ENCODE measurements around the gene CRADD.
A peak's percentile ranks its signal among the peaks of the same experiment; 100 is the strongest.
"Not testable (repeated sequence)": the region's sequence is repeated elsewhere in the genome, so short reads cannot be mapped to it uniquely, and the experiment has no call there.

Gene CRADD

DNA sequence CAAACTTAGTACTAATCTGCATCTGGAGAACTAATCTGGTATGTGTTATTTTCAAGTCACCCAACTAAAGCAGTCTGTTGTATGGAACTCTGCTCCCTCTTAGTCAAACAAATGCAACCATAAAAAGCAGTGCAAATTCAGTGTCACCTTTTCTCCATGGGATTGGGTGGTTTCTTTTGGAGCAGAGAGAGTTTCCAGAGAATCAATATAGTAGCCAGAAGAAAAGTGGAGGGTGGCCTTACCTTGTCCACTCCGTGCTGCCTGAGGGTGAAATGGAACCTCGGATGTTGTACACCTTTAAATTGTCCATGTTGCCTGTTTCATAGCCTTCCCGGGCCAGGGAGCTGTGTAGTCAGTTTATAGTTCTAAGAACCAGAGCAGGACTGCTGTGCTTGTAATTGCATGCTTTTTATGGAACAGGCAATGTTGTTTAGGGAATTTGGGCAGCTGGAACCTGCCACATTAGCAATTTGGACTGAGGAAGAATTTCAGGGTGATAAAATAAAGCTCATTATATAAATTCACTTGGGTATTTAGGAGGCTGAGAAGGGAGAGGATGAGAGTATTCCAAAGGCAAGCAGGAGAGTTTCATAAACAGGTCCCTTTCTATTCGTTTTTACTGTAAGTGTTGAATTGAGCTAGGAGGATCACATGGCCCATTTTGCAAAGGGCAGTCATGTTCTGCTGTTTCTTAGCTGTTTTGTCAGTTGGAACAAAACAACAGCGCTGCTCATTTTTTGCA is 60.5 kb downstream of the CRADD start:
- no peak for DNase-seq (ENCODE audit: low read depth)

DNA sequence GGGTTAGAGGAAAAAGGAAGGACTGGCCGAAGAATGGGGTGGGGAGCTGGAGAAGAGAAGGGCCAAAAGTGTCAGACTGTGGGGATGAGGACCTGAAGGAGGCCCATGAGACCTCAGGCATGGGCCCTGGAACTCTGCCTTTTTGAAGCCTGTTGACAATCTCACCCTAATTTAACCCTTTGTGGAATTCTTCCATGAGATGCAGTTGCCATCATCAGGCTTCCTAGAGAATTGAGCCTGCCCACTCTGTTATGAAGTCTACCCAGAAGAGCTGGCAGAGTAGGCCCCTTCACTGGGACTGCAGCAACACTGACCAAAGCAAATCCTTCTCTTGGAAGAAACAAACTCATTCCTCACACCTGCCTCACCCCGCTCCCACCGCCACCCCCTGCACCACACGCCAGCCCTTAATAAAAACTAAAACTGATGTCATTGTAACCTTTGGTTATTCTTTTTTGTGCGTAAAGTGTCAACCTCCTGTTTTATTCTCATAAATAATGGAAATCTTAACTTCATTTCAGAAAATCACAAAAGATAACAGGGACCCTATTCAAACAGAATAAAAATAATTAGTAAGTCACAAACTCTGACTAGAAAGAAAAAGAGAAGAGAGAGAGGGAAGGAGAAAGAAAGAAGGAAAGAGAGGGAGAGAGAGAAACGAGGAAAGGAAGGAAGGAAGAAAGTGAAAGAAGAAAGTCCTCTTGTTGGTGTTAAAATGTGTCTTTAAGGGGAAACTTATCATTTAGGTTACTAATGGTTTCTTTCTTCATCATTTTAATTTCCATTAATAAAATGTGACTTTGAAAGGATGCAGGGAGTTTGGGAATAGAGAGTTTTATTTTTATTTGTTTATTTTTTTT is 61.3 kb downstream of the CRADD start:
- no peak for DNase-seq (ENCODE audit: low read depth)

DNA sequence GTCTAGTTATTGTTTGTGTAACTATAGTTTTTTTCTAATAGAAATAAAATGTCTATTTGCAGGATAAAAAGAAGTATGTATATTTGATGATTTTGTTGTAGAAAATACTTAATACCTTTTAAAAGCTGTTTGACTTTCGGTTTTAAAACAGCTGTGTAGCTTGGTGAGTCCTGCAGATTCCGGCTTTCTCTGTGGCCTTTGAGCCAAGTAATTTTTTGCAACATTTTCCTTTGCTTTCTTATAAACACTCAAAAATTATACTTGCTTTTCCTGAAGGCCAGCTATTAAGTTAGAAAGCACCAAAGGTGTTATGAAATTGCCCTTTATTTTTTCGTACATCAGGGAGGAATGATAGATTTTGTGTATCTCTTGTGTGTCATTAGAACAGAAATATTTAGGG is 63.6 kb downstream of the CRADD start:
- DNase-seq (ENCODE audit: low read depth), result no peak

DNA sequence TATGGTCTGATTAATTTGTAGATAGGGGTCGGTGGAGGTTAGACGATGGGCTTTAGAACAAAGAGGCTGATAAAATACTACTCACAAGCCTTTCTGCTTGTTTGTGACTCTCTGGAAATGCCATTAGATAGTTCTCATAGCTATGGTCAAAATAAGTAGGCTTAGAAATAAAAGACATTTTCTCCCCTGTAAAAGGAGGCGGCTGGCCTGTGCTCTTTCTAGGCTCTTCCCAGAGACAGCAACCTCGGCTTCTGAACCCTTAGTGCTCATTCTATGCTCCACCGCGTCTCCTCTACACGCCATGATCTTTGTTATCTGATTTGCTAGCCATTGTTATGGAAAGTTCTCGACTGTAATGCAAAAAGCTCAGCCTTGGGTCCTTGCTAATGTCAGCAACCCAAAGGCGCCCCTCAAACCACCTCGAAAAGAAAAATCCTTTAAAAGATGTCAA is 64.5 kb downstream of the CRADD start:
- DNase-seq (ENCODE audit: low read depth), result no peak

- DNase-seq (ENCODE audit: low read depth), result peak; percentile 19
Observed at GRCh38 chr12:93742110-93742934, 65.1 kb downstream of the CRADD start.

DNA sequence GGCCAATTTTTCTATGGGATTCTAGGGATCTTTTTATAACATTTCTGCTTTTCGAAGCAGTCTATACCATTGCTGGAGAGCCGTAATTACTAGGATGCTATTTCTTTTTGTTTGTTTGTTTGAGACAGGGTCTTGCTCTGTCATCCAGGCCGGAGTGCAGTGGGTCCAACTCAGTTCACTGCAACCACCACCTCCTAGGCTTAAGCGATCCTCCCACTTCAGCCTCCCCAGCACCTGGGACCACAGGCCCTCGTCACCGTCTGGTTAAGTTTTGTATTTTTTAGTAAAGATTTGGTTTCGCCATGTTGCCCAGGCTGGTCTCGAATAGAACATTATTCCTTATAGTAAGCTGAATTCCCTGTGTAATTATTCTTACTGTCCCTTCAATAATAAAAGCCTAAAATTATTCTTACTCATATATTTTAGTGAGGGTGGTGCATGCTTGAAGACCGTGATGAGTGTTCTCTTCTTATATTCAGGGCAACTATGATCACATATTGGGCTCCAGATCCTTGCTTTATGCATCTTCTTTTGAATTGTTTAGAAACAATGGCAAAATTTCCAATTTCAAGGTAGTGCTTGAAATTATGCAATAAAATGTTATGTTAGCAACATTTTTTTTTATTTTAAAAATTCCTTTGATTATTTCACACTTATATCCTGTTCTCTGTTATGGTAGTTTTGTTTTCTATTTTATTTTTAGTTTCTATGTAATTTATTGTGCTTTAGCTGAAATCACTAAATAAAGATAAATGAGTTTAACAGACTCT is 66.2 kb downstream of the CRADD start:
- no peak for DNase-seq (ENCODE audit: low read depth)

GRCh38 chr12:93743999-93744689 is 67.0 kb downstream of the CRADD start:
- DNase-seq (ENCODE audit: low read depth), result no peak

GRCh38 chr12:93745286-93745685 is 68.1 kb downstream of the CRADD start:
- DNase-seq (ENCODE audit: low read depth), result no peak

DNA sequence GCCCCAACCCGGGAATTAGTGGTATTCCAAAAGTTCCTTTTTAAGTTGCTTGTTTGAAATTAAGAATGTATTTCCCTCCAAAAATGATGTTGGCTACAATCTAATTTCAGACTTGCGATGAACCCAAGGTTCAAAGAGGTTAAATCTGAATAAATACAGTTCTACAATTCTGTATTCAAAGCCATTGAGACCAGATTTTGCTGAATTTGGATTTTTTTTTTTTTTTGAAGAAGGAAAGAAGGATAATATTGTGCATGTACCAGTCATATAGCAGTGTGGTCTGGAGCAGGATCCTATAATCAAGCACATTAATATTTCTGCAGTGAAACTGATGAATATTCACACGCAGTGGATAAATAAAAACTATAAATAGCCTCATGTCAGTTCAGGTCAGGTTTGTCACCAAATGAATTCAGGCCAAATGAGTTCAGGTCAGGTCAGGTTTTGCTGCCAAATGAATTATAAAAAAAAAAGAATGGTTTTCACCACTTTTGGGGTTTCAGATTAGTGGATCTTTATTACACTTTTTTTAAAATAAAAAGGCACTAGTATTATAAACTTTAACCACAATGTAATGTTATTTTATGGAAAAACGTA is 69.5 kb downstream of the CRADD start:
- DNase-seq (ENCODE audit: low read depth), result no peak

- DNase-seq (ENCODE audit: low read depth), result no peak
Observed at GRCh38 chr12:93748672-93749383, 71.7 kb downstream of the CRADD start.

DNA sequence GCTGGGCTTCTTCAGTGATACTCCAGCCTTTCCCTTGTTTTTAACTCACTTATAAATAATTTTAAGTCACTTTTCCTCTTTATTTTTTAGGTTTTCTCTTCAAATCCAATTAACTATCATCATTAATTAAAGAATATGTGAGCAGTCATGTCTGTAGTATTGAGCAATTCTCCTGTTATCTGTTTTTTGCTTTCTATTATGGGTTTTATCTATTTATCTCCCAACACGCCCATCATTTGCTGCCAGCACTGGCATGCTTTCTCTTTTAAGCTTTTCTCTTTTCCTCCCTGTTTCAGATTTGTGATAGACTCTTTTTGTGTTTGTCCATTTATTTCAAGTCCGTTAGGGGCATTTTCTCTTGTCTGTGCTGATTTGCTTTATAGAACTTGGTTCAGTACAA is 72.3 kb downstream of the CRADD start:
- DNase-seq (ENCODE audit: low read depth), result no peak

- DNase-seq (ENCODE audit: low read depth), result no peak
Observed at GRCh38 chr12:93750056-93750455, 72.9 kb downstream of the CRADD start.

DNA sequence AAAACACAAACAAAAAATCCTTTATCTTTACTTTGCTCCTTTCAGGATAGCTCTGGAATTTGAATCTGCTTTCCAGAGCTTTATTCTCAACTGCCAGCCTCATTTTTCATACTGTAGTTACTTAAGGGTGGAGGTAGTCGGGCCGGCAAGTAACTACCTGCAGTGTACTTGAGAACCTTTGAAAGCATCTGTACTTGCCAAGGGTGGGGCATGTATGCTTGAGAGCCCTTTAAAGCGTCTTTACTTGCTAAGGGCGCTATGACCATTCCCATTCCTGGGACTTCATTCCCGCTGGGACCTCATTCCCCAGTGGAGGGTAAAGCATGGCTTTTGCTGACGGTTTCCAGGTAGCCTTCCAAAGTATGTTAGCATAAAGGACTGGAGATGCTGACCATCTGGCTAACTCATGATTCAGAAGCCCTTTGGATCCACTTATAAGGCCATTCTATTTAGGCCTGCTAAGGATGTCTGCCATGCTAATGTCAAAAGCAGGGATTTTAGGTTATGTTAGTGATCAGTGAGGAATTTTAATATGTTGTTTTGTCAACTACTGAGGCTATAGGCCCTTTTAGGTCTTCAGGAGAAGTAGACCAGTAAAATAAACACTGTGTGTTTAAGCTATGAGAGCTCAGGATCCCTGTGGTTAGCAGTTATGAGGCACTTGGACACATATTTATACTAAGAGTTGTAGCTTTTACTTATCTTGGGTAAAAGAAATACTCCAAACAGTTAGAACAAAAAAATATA is 74.9 kb downstream of the CRADD start:
- DNase-seq (ENCODE audit: low read depth), result no peak

DNA sequence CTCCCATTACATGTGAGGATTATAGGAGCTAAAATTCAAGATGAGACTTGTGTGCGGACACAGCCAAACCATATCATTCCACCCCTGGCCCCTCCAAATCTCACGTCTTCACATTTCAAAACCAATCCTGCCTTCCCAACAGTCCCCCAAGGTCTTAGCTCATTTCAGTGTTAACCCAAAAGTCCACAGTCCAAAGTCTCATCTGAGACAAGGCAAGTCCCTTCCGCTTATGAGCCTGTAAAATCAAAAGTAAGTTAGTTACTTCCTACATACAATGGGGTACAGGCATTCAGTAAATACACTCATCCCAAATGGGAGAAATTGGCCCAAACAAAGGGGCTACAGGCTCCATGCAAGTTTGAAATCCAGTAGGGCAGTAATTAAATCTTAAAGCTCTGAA is 76.1 kb downstream of the CRADD start:
- no peak for DNase-seq (ENCODE audit: low read depth)

GRCh38 chr12:93753838-93754429 is 76.8 kb downstream of the CRADD start:
- DNase-seq (ENCODE audit: low read depth), result no peak

GRCh38 chr12:93754859-93755258 is 77.7 kb downstream of the CRADD start:
- DNase-seq (ENCODE audit: low read depth), result not testable (repeated sequence)

DNA sequence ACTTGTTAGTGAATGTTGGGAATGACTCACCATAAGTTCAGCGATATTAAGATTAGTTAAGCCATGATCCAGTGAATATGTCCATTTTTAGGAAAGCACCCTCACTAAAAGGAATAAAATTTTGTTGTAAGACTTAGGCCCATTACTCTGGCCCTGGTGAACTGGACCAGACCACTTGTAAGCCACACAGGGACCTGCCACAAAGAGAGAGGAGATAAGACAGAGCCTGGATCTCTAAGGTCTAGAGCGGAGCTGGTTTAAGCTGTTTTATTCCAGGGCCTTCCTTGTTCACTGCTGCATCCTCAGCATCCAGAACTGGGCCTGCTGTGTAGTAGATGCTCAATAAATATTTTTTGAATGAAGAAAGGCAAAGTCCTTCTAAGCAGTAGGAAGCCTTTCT is 79.1 kb downstream of the CRADD start:
- DNase-seq (ENCODE audit: low read depth), result no peak

DNA sequence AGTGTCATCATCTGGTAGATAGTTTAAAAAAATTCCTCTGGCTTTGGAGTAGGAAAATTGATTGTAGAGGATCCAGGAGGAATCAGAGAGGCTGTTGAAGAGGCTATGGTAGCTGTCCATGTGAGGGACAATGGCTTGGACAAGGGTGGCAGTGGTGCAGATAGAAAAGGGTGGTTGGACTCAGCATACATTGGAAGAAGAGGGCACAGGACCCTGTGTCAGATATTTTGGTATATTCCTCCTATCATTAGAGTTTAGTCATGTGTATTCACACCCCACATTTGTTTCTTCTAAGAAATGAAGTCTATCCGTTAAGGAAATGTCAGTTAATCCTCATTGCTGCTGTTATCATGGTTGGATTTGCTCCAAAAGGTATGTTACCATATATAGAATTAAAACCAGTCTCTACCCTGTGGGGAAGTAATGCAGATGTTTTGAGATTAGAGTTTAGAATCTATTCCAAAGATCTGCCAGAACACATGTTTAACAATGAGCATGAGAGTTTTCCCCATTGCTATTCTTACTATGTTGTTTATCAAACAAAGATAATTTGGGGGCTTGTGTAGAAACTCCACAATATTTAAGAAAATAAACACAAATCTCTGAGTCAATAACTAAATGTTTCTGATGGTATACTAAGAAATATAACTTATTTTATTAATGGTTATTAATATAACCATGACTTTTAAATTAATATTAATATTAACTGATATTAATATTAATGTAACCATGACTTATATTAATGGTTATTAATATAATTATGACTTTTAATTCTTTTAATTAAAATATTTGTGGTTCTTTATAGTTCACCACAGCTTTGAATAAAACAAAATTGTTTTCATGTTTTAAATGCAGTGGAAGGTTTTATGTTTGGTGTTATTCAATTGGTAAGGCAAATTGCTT is 80.9 kb downstream of the CRADD start:
- no peak for DNase-seq (ENCODE audit: low read depth)

Measured in stimulated activated CD8-positive, alpha-beta memory T cell treated with anti-CD3 and anti-CD28 coated beads, Interleukin-15, amount 100 ng/mL, for 24 hours (primary cell).